ENCODE results near the gene ZNF527.
"Not testable (repeated sequence)": the region's sequence is repeated elsewhere in the genome, so short reads cannot be mapped to it uniquely, and the experiment has no call there.

ZNF527 gene

GRCh38 chr19:37370880-37371661, at the start of gene ZNF527:
ZNF527 (plus strand) TSS chr19:37371099; CDS start chr19:37374199, 3,100 bp downstream.
- peak; percentile 98 for DNase-seq (ENCODE audit: low spot score)

GRCh38 chr19:37329686-37330085, 41.2 kb upstream of the ZNF527 start:
- DNase-seq (ENCODE audit: low spot score), result no peak

GRCh38 chr19:37332839-37333238, 38.1 kb upstream of the ZNF527 start:
- no peak for DNase-seq (ENCODE audit: low spot score)

- no peak for DNase-seq (ENCODE audit: low spot score)
These were observed 37.4 kb upstream of the ZNF527 start for GRCh38 chr19:37333457-37333856.

GRCh38 chr19:37334179-37335071, 36.5 kb upstream of the ZNF527 start:
- DNase-seq (ENCODE audit: low spot score), result peak; percentile 91

- DNase-seq (ENCODE audit: low spot score), result no peak
These were observed 28.1 kb upstream of the ZNF527 start for GRCh38 chr19:37342753-37343152.

GRCh38 chr19:37346091-37346490, 24.8 kb upstream of the ZNF527 start:
- peak; percentile 70 for DNase-seq (ENCODE audit: low spot score)

- DNase-seq (ENCODE audit: low spot score), result no peak
These were observed 22.8 kb upstream of the ZNF527 start for GRCh38 chr19:37348060-37348459.

GRCh38 chr19:37353968-37354367, 16.9 kb upstream of the ZNF527 start:
- no peak for DNase-seq (ENCODE audit: low spot score)

GRCh38 chr19:37355901-37356300, 15.0 kb upstream of the ZNF527 start:
- no peak for DNase-seq (ENCODE audit: low spot score)

GRCh38 chr19:37361994-37362393, 8.9 kb upstream of the ZNF527 start:
- no peak for DNase-seq (ENCODE audit: low spot score)

- no peak for DNase-seq (ENCODE audit: low spot score)
These were observed 8.2 kb upstream of the ZNF527 start for GRCh38 chr19:37362733-37363132.

GRCh38 chr19:37370386-37370879, 466 bp upstream of the ZNF527 start:
- not testable (repeated sequence) for DNase-seq (ENCODE audit: low spot score)

- no peak for DNase-seq (ENCODE audit: low spot score)
These were observed 18.3 kb downstream of the ZNF527 start for GRCh38 chr19:37389234-37389633.

GRCh38 chr19:37391399-37391798, 20.5 kb downstream of the ZNF527 start:
- not testable (repeated sequence) for DNase-seq (ENCODE audit: low spot score)

- no peak for DNase-seq (ENCODE audit: low spot score)
These were observed 30.2 kb downstream of the ZNF527 start for GRCh38 chr19:37401078-37401477.

- no peak for DNase-seq (ENCODE audit: low spot score)
These were observed 32.5 kb downstream of the ZNF527 start for GRCh38 chr19:37403403-37403802.

GRCh38 chr19:37406140-37406846, 35.4 kb downstream of the ZNF527 start:
- DNase-seq (ENCODE audit: low spot score), result not testable (repeated sequence)

GRCh38 chr19:37412700-37413099, 41.8 kb downstream of the ZNF527 start:
- no peak for DNase-seq (ENCODE audit: low spot score)

- no peak for DNase-seq (ENCODE audit: low spot score)
These were observed 42.6 kb downstream of the ZNF527 start for GRCh38 chr19:37413313-37414084.
